Fibroblast of skin of left biceps (primary cell): Measurements from ENCODE around the gene VGLL3.

Experiments used
- DNase-seq, 2 experiments: peaks; one replicate each; pipeline ENCODE4 v3.0.0-alpha.2; 2013; ENCODE audit warnings: low read depth in 2 of 2

VGLL3 gene

DNA sequence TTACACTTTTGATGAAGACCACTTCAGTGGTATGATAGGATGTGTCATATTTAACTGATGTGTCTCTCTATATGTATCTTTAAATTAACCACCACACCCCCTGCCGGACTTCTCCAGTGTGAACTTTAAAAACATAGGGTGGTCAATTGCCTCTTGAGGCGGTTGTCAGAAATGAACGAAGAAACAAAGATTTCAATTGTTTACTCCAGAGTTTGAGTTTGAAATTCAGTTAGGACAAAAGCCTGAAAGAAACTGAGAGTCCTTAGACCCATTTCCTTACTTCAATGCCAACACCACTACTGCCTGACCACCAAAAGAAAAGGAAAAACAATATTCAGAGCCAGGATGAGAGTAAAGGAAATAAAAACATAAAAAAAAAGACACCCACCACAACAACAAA is 40.2 kb downstream of the VGLL3 start:
- no peak for DNase-seq

DNA sequence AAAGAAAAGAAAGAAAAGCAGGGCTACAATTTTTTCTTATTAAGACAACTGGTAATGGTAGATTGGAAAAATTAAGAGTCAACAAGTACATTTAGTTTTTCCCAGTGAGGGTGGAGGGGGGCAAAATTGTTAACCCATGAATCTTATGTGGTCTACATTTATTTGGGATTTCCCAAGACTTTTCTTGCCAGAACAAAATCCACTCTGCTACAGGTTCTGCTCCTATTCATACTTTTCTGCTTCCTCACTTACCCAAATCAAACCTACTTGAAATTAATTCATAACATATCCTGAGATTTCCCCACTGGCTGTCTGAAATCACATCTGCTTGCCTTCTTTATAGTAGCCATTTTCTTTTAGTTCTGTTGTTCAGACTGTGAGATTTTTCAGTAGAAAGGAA is 41.1 kb downstream of the VGLL3 start:
- peak; percentile 67 to 73 for DNase-seq

DNA sequence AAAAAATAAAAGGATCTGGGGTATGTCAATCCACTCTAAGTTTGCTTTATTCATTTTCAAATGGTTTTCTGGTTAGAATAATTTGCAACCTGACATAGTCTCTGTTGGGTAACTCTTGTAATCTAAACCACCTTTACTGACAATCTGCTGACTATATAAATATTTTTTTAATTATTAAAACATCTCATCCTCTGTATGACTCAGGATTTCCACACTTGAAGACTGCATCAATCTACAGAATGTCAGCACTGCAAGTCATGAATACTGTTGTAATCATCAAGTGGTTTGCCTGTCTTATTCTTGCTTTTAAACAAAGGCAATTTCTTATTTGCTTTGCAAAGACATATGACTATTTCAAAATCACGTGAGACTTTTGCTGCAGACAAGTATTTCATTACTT is 42.1 kb downstream of the VGLL3 start:
- peak; percentile 96 to 98 for DNase-seq

DNA sequence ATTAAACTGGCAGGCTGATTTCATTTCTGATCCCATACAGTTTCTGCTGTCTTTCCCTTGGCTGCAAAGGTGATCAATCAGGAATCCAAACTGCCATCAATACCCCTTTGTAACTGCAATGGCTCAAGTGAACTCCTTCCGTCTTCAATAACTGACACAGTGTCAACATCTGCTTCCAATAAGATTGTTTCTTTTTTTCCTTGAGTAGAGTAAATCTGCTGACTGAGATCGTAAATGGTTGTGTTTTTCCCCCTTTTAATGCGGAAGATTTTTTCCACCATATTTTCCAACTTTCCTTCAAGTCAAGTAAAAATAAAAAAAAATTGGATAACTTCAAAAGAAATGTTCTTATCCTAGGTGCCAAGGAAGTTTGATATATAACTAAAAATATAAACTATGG is 48.7 kb downstream of the VGLL3 start:
- no peak for DNase-seq

DNA sequence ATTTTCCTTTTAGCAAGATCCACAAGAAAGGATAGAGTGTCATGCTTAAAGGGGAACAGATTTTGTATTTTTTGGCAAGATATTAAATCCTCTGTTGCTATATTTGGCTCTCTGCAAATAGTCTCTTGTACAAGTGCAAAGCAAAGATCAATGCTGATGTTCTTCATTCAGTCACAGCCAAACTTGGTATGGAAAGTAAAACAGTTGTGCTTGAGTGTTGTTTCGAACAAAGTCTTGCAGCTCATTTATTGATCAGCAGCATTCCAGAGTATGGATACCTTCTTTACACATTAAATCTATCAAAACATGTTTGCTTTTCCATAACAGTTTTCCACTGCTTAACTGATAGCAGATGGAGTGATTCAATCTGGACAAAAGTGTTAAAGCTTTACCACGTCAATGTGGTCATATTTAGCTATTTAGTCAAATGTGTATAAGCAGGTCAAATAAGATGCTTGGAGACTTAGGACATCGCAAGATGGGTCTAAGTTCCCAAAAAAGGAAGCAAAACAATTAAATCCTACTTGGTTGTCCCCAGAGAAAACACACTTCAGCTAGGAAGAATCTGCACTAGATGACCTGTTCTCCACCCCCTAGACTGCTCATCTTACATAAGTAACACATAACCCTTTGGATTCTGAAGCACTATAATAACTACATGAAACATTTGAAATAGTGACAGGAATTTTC is 52.4 kb downstream of the VGLL3 start:
- peak; percentile 98 to 99 for DNase-seq

DNA sequence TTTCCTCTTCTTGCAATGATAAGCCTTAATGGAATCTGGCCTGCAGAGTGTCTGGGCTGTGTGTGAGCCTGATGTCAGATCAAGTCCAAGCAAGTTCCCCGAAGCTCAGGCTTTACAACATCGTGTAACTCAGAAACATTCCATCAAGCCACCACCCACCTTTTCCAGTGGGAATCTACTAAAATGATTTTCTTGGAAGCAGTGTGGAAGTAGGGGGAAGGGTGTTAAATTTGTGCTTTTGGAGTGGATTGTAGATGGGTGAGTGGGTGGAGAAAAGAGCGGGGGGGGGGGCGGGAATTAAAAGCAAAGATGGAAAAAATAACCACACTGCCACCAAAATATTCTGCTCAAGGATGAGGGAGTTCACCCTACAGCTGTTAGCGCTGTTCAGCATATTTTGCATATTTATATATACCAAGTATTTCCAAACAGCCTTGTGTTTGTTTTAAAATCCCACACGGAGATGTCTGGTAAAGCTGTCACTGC is 53.6 kb downstream of the VGLL3 start:
- peak; percentile 97 to 98 for DNase-seq

DNA sequence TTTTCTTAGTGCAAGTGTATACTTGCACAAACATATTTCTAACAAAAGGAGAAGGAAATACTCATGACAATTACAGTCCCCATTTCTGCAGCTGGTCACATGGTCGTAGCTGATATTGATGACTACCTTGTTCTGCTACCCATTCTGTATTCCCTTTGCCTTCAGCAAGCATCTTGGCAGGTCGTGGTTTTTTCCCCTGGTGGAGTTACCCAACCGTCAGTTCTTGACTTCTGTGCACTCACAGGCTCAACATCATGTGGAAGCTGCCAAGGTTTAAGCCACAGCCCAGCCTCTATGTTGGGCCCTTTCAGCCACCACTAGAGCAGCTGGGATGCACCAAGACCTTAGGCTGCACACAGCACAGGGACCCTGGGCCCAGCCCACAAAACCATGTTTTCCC is 56.1 kb downstream of the VGLL3 start:
- no peak for DNase-seq

DNA sequence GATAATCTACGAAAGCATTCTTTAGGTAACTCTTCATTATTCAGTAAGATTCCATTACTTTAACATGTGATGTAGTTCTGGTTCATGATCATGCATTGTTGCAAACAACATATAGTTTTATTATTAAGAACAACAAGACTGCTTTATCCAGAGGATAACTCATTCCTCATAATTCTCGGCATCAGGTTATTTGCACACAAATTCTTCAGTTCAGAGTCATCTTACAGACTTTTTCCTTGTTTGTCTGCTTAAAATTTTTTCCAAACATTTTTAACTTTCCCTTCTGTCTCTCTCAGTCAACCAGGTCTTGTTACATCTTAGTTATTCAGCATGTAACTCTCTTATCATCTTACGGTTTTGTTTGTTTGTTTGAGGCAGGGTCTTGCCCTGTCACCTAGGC is 60.1 kb downstream of the VGLL3 start:
- DNase-seq, result no peak

DNA sequence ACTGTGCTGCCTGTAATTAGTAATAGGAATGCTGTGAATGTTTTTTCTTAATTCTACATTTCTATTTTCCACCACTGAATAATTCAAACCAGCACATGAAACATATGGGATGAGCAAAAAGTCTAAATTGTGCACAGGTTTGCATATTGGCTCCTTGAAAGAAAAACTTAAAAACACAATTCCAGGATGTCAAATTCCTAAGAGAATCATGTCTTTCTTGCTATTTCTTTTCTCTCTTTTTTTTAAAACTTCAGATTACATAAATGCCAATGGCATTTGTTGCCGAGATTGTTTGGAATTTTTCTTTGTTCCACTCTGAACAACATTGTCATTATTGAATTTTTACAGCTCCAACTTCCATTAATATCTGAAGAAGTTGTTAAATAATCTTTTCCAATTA is 60.8 kb downstream of the VGLL3 start:
- no peak for DNase-seq

DNA sequence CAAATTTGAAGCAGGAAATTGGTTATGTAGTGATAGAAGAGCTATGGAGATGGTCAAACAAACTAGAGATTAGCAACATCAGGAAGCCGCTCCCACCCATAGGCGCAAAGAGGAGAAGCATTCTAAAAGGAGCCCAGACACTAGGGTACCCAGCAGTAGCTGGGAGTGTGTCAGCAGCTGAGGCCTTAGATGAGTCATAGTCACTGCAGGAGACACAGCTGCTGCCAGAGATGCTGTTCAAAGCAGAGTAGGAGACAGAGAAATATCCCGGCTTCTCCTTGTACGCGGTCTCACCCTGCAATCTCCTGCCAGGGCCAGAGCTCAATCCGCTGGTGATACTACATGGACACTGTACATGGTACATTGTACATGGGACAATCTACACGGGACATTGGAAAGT is 61.9 kb downstream of the VGLL3 start:
- no peak for DNase-seq

DNA sequence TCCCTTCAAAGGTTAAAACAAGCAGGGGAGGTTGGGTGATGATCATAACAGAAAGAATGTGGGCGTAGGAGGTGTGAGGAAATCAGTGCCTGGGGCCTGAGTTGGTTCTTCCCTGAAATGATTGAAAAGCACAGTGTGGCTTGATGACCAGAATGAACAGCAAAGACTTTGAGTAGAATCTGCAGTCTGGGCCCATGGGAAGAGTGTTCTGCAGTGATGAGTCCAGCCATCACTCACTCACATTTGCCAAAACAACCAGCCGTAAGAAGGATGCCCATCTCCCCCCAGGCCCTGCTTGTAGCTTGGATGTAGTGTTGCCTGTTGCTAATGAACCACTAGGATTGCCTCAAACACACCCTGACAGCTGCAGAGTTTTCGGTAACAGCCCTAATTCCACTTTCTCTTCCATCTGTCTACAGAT is 67.9 kb downstream of the VGLL3 start:
- peak; percentile 54 to 62 for DNase-seq

DNA sequence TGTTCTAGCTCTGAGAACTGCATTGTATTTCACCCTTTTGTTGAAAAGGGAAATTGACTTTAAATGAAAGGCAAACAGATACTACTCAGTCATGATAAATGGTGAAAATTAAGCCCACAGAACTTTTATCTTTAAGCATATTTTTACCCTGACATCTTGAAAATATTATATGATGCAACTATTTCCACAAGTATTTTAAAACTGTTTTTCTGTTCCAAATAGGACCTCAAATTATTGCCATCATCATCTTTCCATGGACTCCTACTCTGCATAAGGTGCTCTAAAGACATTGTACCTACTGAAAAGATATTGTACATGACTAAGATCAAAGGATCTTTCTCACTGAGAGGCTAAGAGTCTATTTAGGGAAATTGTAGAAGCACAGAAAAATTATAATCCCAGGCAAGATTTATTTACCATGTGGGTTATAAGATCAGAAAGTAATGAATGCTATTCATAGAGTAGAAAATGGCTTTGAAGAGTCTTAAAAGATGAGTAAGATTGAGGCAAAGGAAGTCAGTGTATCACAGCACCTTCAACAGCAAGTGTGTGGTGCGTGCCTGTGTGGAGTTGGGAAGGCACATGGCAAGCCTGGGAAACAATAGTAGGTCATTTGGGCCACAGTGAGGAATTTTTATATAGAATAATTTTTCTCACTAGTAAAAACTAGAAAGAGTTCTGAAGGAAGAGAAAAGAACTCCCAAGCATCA is 68.8 kb downstream of the VGLL3 start:
- peak in 1 of 2 experiments; percentile 33 for DNase-seq

DNA sequence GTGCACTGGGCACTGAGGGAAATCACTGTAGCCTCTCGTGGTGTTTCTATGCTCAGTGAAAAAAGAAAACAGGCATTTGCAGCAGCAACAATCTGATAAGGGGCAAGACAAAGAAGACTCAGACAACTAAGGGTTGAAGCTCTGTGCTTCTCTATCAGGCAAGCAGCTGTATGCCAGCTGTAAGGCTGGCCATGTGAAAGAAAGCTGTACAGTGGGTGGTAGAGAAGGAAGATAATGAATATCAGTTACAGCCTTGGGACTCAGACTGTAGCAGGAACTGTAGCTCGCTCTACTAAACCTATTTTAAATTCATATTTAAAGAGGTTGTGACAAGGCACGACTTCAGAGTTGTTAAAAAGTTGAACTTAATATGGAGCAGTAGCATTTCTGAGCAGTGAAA is 76.3 kb downstream of the VGLL3 start:
- DNase-seq, result no peak

DNA sequence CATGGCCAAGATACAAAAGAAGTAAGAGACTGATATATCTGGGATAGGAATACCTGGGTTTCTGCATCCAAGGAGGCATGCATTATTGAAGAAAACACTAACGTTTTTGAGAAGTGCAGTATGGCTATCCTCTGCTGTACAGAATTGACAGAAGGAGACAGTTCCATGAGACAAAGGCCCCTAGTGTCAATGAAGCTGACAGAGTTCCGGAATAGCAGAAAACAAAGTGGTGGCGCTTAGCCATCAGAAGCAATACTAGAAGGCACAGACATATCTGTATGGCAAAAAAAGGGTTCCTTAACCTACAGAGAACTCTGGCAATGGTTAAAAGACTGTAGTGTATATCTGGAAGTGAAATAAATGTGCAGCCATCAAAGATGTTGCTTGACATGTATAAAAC is 77.8 kb downstream of the VGLL3 start:
- no peak for DNase-seq

DNA sequence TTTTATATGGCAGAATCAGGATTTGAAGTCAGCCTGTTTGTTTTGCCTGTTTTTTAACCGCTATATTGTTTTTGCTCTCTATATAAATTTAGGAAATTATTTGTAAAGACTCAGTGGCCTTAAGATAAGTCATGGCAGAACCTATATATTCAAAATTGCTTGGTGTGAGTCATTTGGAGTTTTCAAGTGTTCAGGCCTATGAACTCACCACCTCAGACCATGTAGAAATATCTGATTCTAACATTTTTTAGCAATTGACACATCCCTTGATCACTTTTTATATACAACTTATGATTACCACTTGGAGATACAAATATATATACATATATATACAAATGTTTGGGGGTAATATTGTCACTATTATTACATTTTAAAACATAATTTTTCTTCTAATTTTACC is 95.7 kb downstream of the VGLL3 start:
- peak in 1 of 2 experiments; percentile 10 for DNase-seq

DNA sequence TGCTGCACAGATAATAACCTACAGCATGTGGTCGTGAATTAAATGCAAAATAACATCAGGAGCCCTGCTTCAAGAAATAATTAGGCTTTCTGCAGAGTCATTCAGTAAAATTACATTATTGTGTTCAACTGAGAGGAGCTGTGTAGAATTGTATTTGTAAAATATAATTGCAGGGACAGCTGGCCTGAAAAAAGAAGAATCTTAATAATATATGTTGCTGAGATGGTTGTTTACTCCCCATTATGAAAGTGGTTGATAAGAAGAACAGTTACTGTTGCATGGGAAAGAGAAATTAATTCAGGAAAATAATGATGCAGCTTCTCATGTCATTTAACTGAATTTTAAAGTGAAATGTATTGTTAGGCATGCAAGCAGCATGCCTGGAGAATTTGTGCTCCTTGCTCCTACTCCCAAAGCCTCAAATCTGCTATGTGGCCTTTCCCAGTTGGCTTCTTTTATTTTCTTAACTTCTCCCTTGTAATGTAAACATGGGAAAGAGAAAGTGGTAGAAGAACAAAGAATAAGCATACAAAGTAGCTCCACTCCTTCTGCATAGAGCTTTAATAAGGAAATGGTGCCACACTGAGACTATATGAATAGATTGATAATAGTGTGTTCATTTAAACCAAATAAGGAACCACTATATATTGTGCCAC is 100.1 kb downstream of the VGLL3 start:
- no peak for DNase-seq
